Endothelial cell of umbilical vein (primary cell): ENCODE data around the gene ECT2. TPM values are rescaled to one million over a fixed set of nuclear protein-coding genes. Genes with fewer than 3 reads are reported as not detected.

ENCODE experiments used
- BruUV-seq: library from RNA; stranded (reverse); fragments of 400-500 nt; replicated peaks from 2 replicates; lab custom pipeline; 2021; lab: Mats Ljungman, UMichigan
- CTCF ChIA-PET: fragments of 300-600, 350-600 bp; sonication (Branson Sonifier 250); formaldehyde crosslinking; loops from one replicate; lab custom pipeline; 2021; ENCODE audit warnings: antibody characterized with exemption, inconsistent platforms; lab: Charles Lee
- POLR2A ChIA-PET: fragments of 300-600, 350-600 bp; sonication (Branson Sonifier 250); formaldehyde crosslinking; loops from one replicate; lab custom pipeline; 2021; ENCODE audit warnings: antibody characterized with exemption, inconsistent platforms; lab: Charles Lee
- DNase-seq: peaks from one replicate; pipeline ENCODE4 v3.0.0-alpha.2; 2011; ENCODE audit warnings: low read depth, low spot score
- FAIRE-seq: peaks from 2 replicates; lab custom pipeline; 2011; peaks lifted over from hg19 to GRCh38; lab: Jason Lieb, UNC
- H2AFZ ChIP-seq: 2 replicates; pipeline ENCODE4 v1.6.0; 2012; ENCODE audit warnings: low read depth, low read length, control low read depth, inconsistent platforms
- H3K27ac ChIP-seq: 2 replicates; pipeline ENCODE4 v1.5.1; 2011; ENCODE audit warnings: low read depth, mild to moderate bottlenecking, control low read depth, low read length, moderate library complexity; ENCODE audit not compliant: insufficient read depth
- H3K27me3 ChIP-seq, 2 experiments: 2 replicates each; pipeline versions ENCODE4 v1.6.0 to v1.6.1; 2011; ENCODE audit warnings: low read length in 2 of 2, mixed read lengths in 1 of 2; ENCODE audit not compliant: control insufficient read depth in 2 of 2, insufficient read depth in 2 of 2
- H3K36me3 ChIP-seq, 2 experiments: 2 replicates in 1 of 2; 3 replicates in 1 of 2; pipeline ENCODE4 v1.5.1; 2011; ENCODE audit warnings: low read length in 2 of 2, mild to moderate bottlenecking in 1 of 2, moderate library complexity in 1 of 2; ENCODE audit not compliant: control insufficient read depth in 2 of 2, insufficient read depth in 2 of 2; ENCODE audit errors: extremely low read depth in 1 of 2
- H3K4me1 ChIP-seq: 3 replicates; pipeline ENCODE4 v1.5.1; 2011; ENCODE audit warnings: mild to moderate bottlenecking, low read length; ENCODE audit not compliant: control insufficient read depth, insufficient read depth; ENCODE audit errors: extremely low read depth
- H3K4me2 ChIP-seq: 2 replicates; pipeline ENCODE4 v1.6.1; 2011; ENCODE audit warnings: low read length, control low read depth, mixed read lengths; ENCODE audit not compliant: insufficient read depth
- H3K4me3 ChIP-seq, 3 experiments: fragments of 200-600 bp in 1 of 3; sonication (generic), shearing (Covaris generic) in 1 of 3; replicated peaks in 1 of 3; 2 replicates each; pipeline ENCODE4 v1.5.1; 2011 to 2016; ENCODE audit warnings: control low read depth in 3 of 3, low read length in 3 of 3, mild to moderate bottlenecking in 2 of 3, inconsistent platforms in 1 of 3, low read depth in 1 of 3, moderate library complexity in 1 of 3; ENCODE audit not compliant: insufficient read depth in 1 of 3
- H3K79me2 ChIP-seq: 2 replicates; pipeline ENCODE4 v1.6.0; 2012; ENCODE audit warnings: low read length, inconsistent platforms; ENCODE audit not compliant: control insufficient read depth, insufficient read depth
- H3K9ac ChIP-seq: replicated peaks from 2 replicates; pipeline ENCODE3; 2011; ENCODE audit warnings: low read length, control low read depth; ENCODE audit not compliant: insufficient read depth; ENCODE audit errors: extremely low read depth
- H3K9me1 ChIP-seq: replicated peaks from 3 replicates; pipeline ENCODE4 v1.6.0; 2011; ENCODE audit warnings: mild to moderate bottlenecking, low read length; ENCODE audit not compliant: control insufficient read depth, insufficient read depth; ENCODE audit errors: extremely low read depth
- H3K9me3 ChIP-seq: replicated peaks from 2 replicates; pipeline ENCODE4 v1.5.1; 2012; ENCODE audit warnings: low read length, inconsistent platforms; ENCODE audit not compliant: control insufficient read depth, insufficient read depth
- H4K20me1 ChIP-seq: replicated peaks from 2 replicates; pipeline ENCODE3; 2011; ENCODE audit warnings: mild to moderate bottlenecking, low read length; ENCODE audit not compliant: control insufficient read depth, insufficient read depth; ENCODE audit errors: extremely low read depth
- EZH2 ChIP-seq: IDR thresholded peaks from 2 replicates; pipeline ENCODE4 v1.6.1; 2012; ENCODE audit warnings: borderline replicate concordance, low read depth, mild to moderate bottlenecking, moderate library complexity, low read length, inconsistent platforms; ENCODE audit not compliant: severe bottlenecking
- FOS ChIP-seq: IDR thresholded peaks from 2 replicates; pipeline ENCODE4 v1.6.1; 2011; ENCODE audit warnings: mild to moderate bottlenecking, low read length, moderate library complexity, borderline replicate concordance; ENCODE audit not compliant: insufficient read depth
- GATA2 ChIP-seq: IDR thresholded peaks from 2 replicates; pipeline ENCODE4 v1.7.0; 2011; ENCODE audit warnings: low read depth, mild to moderate bottlenecking, moderate library complexity, mixed read lengths, low read length; ENCODE audit not compliant: insufficient read length, insufficient read depth
- JUN ChIP-seq: IDR thresholded peaks from 2 replicates; pipeline ENCODE4 v1.6.1; 2011; ENCODE audit warnings: borderline replicate concordance, low read depth; ENCODE audit not compliant: insufficient read length, insufficient read depth
- MYC ChIP-seq: IDR thresholded peaks from one replicate; pipeline ENCODE4 v1.6.1; 2011; ENCODE audit warnings: mild to moderate bottlenecking, low read depth, low read length
- POLR2A ChIP-seq: IDR thresholded peaks from 2 replicates; pipeline ENCODE4 v1.6.1; 2012; ENCODE audit warnings: low read depth, mild to moderate bottlenecking, control low read depth, low read length
- POLR2AphosphoS5 ChIP-seq: IDR thresholded peaks from 2 replicates; pipeline ENCODE4 v1.6.1; 2012; ENCODE audit warnings: low read depth, mild to moderate bottlenecking, control low read depth, low read length, moderate library complexity; ENCODE audit not compliant: insufficient read depth
- dilution Hi-C: fragments of 300-500 bp; cut with MboI; formaldehyde crosslinking; loops from one replicate; pipeline ENCODE4 v1.15.0; 2019; ENCODE audit warnings: low sequenced_read_pairs; ENCODE audit not compliant: extremely low pct_ligation_motif_present
- intact Hi-C: fragments of 100-400 bp; cut with micrococcal nuclease; formaldehyde crosslinking; loops from one replicate; pipeline ENCODE4 v1.10.0; 2022
- polyA plus RNA-seq, 4 experiments: library from polyadenylated mRNA; depleted of rRNA in 3 of 4; stranded (reverse) in 3 of 4; unstranded in 1 of 4; fragments of >200 nt; gene quantifications; 2 replicates each; pipeline versions ENCODE4 v1.2.1 to v1.2.3, GENCODE V29; 2011 to 2012; ENCODE audit warnings: missing spikeins in 1 of 4
- total RNA-seq: library from RNA; stranded (reverse); gene quantifications from 2 replicates; pipeline ENCODE4 v1.2.3, GENCODE V29; 2021
- TF ChIP-seq, protein P1 (sequence below), 2 donors: IDR thresholded peaks; 1 replicate in 1 of 2; 2 replicates in 1 of 2; pipeline ENCODE4 v1.5.1; 2011; ENCODE audit warnings: low read length in 2 of 2, mild to moderate bottlenecking in 2 of 2, moderate library complexity in 2 of 2, control low read depth in 1 of 2, inconsistent platforms in 1 of 2, low read depth in 1 of 2; ENCODE audit not compliant: insufficient read depth in 1 of 2; ENCODE audit errors: extremely low read depth in 1 of 2
- TF ChIP-seq, protein P2 (sequence below): IDR thresholded peaks from 2 replicates; pipeline ENCODE4 v1.6.1; 2011; ENCODE audit not compliant: insufficient read depth, insufficient read length

The ECT2 gene
- total and polyA plus RNA-seq, 2 donors (not counting 3 experiments of a cell fraction or from before 2014, with no cell fraction given) = 10.3 to 47.5 TPM

DNA sequence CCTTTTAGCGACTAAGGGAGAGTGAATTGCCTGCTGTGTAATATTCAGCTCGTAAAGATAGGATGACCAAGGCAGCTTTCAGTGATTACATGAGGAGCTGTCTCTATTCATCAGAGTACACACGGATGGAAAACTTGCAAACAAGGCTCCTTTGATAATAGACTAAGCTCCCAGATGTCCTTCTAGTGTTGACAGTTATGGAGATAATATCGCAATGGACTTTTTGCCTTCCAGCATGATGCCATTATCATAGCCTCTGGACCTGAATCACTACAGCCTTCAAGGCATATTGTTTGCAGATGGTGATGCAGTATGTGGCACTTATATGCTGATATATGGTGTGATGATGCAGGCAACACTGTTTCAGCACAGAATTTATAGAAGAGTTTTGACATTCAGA is 93.9 kb downstream of the ECT2 start:
- DNase-seq (no peak), FAIRE-seq (no peak)
- TF ChIP-seq FOS (no peak), GATA2 (no peak), JUN (no peak), POLR2A (no peak), EZH2 (no peak), MYC (no peak), POLR2AphosphoS5 (no peak)
- TF ChIP-seq, protein P1, sequence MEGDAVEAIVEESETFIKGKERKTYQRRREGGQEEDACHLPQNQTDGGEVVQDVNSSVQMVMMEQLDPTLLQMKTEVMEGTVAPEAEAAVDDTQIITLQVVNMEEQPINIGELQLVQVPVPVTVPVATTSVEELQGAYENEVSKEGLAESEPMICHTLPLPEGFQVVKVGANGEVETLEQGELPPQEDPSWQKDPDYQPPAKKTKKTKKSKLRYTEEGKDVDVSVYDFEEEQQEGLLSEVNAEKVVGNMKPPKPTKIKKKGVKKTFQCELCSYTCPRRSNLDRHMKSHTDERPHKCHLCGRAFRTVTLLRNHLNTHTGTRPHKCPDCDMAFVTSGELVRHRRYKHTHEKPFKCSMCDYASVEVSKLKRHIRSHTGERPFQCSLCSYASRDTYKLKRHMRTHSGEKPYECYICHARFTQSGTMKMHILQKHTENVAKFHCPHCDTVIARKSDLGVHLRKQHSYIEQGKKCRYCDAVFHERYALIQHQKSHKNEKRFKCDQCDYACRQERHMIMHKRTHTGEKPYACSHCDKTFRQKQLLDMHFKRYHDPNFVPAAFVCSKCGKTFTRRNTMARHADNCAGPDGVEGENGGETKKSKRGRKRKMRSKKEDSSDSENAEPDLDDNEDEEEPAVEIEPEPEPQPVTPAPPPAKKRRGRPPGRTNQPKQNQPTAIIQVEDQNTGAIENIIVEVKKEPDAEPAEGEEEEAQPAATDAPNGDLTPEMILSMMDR (IDR thresholded peaks at IDR 0.05; ENCODE audit: extremely low read depth in 1 of 2, insufficient read depth in 1 of 2, low read depth in 1 of 2, low read length in 2 of 2) = no peak
- TF ChIP-seq, protein P2, sequence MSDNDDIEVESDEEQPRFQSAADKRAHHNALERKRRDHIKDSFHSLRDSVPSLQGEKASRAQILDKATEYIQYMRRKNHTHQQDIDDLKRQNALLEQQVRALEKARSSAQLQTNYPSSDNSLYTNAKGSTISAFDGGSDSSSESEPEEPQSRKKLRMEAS = no peak
- H4K20me1 ChIP-seq = no peaks in the 10 kb centered on the region
- H2AFZ ChIP-seq = no peak overlapping the region
- intact Hi-C loops (loop anchor here (2.0 kb wide), 1 partner anchor 24 kb away; no protein-coding TSS in a partner anchor), dilution Hi-C loops (no loop called here)
- CTCF ChIA-PET = interaction anchor here (2.3 kb wide), 1 partner anchor 9 kb away, joined by 9 read pairs; no protein-coding TSS in a partner anchor
- no peak overlapping the region for H3K27ac ChIP-seq
- no peaks in the 10 kb centered on the region for H3K27me3 ChIP-seq
- no peaks in the 10 kb centered on the region for H3K36me3 ChIP-seq
- no peaks in the 10 kb centered on the region for H3K79me2 ChIP-seq
- H3K9me1 ChIP-seq = no peaks in the 10 kb centered on the region
- H3K4me2 ChIP-seq = no peak overlapping the region
- H3K9ac ChIP-seq = no peak overlapping the region
- H3K4me3 ChIP-seq = no peak overlapping the region
- no TSS peak for BruUV-seq
- no peaks in the 10 kb centered on the region for H3K9me3 ChIP-seq
- POLR2A ChIA-PET = no interaction called here
- peaks cover 10% of the 10 kb centered on the region for H3K4me1 ChIP-seq
